Smooth muscle cell (in vitro differentiated cells): ENCODE data around the gene LOXL3. TPM values are rescaled to one million over a fixed set of nuclear protein-coding genes. Genes with fewer than 3 reads are reported as not detected.

ENCODE experiments used
- DNase-seq: peaks from one replicate; lab custom pipeline; 2025; ENCODE audit not compliant: unreplicated experiment; lab: John Stamatoyannopoulos, UW
- H2AFZ ChIP-seq: fragments of 200-600 bp; sonication (generic); 2 replicates; pipeline ENCODE4 v1.6.0; 2016; ENCODE audit warnings: antibody characterized with exemption, low read depth, mild to moderate bottlenecking
- H3F3A ChIP-seq: fragments of 200-600 bp; sonication (generic); 2 replicates; pipeline ENCODE4 v1.6.0; 2017; ENCODE audit warnings: antibody characterized with exemption, low read depth
- H3K27ac ChIP-seq: fragments of 200-600 bp; sonication (generic); 2 replicates; pipeline ENCODE4 v1.5.1; 2016; ENCODE audit warnings: low read depth, mild to moderate bottlenecking
- H3K27me3 ChIP-seq: fragments of 200-600 bp; sonication (generic); 2 replicates; pipeline ENCODE4 v1.6.1; 2016; ENCODE audit warnings: low read depth, mild to moderate bottlenecking
- H3K36me3 ChIP-seq: fragments of 200-600 bp; sonication (generic); 2 replicates; pipeline ENCODE4 v1.5.1; 2016; ENCODE audit warnings: low read depth
- H3K4me1 ChIP-seq: fragments of 200-600 bp; sonication (generic); 2 replicates; pipeline ENCODE4 v1.5.1; 2016; ENCODE audit warnings: low read depth
- H3K4me2 ChIP-seq: fragments of 200-600 bp; sonication (generic); 2 replicates; pipeline ENCODE4 v1.6.0; 2016; ENCODE audit warnings: mild to moderate bottlenecking
- H3K4me3 ChIP-seq: fragments of 200-600 bp; sonication (generic); 2 replicates; pipeline ENCODE4 v1.5.1; 2016; ENCODE audit warnings: mild to moderate bottlenecking
- H3K79me2 ChIP-seq: fragments of 200-600 bp; sonication (generic); 2 replicates; pipeline ENCODE4 v1.6.0; 2016; ENCODE audit warnings: low read depth, mild to moderate bottlenecking
- H3K9ac ChIP-seq: fragments of 200-600 bp; sonication (generic); 2 replicates; pipeline ENCODE4 v1.6.0; 2016; ENCODE audit warnings: low read depth
- H3K9me3 ChIP-seq: fragments of 200-600 bp; sonication (generic); replicated peaks from 2 replicates; pipeline ENCODE4 v1.5.1; 2016; ENCODE audit warnings: low read depth
- H4K20me1 ChIP-seq: fragments of 200-600 bp; sonication (generic); 2 replicates; pipeline ENCODE4 v1.6.0; 2016; ENCODE audit warnings: low read depth
- CTCF ChIP-seq: fragments of 200-600 bp; sonication (generic); IDR thresholded peaks from 2 replicates; pipeline ENCODE4 v1.5.1; 2017; ENCODE audit warnings: borderline replicate concordance, mild to moderate bottlenecking, antibody characterized with exemption; ENCODE audit not compliant: insufficient read depth, poor library complexity, severe bottlenecking
- WGBS: methylation state at CpG from one replicate; pipeline ENCODE4 v1.1.7; 2016; ENCODE audit warnings: low lambda C conversion rate; 5-methylcytosine and 5-hydroxymethylcytosine counted together
- polyA plus RNA-seq: library from polyadenylated mRNA; unstranded; fragments of >200 nt; fragmentation: Nextera tagmentation; extraction: Ambion mirVana; gene quantifications from 2 replicates; pipeline ENCODE4 v1.2.1, GENCODE V29; 2016
- total RNA-seq: library from RNA; depleted of rRNA; stranded (reverse); fragments of >200 nt; gene quantifications from 2 replicates; pipeline ENCODE4 v1.2.3, GENCODE V29; 2014

LOXL3 gene
- total and polyA plus RNA-seq, 2 experiments from 2014 or later, result 123 to 190 TPM

GRCh38 chr2:74571058-74571457 is 17.3 kb upstream of the LOXL3 start:
- H3K36me3 ChIP-seq, result no peaks in the 10 kb centered on the region
- H3K27ac ChIP-seq, result no peak overlapping the region
- no peak overlapping the region for H3K4me3 ChIP-seq
- no peak overlapping the region for H2AFZ ChIP-seq
- H3K9ac ChIP-seq, result no peak overlapping the region
- H3K9me3 ChIP-seq, result no peaks in the 10 kb centered on the region
- no peaks in the 10 kb centered on the region for H3K27me3 ChIP-seq
- H4K20me1 ChIP-seq, result no peaks in the 10 kb centered on the region
- no peak for DNase-seq
- H3F3A ChIP-seq, result peaks cover 30% of the 10 kb centered on the region
- H3K79me2 ChIP-seq, result no peaks in the 10 kb centered on the region
- no peak overlapping the region for H3K4me2 ChIP-seq
- 85% methylated on average over 1 of the region's 1 CpG for WGBS
- TF ChIP-seq CTCF, result no peak
- H3K4me1 ChIP-seq, result peaks cover 17% of the 10 kb centered on the region

GRCh38 chr2:74569686-74570085 is 15.9 kb upstream of the LOXL3 start:
- Histone ChIP-seq H3F3A (peaks cover 31% of the 10 kb centered on the region), H3K27ac (no peak overlapping the region), H3K4me1 (peaks cover 17% of the 10 kb centered on the region), H3K4me2 (no peak overlapping the region), H3K79me2 (no peaks in the 10 kb centered on the region), H3K9me3 (no peaks in the 10 kb centered on the region), H3K4me3 (no peak overlapping the region), H3K36me3 (no peaks in the 10 kb centered on the region), H2AFZ (no peak overlapping the region), H3K27me3 (no peaks in the 10 kb centered on the region), H3K9ac (no peak overlapping the region), H4K20me1 (no peaks in the 10 kb centered on the region)
- DNase-seq, result no peak
- TF ChIP-seq CTCF, result no peak
- WGBS, result 100% methylated on average over 1 of the region's 1 CpG

- no peak overlapping the region for H3K4me3 ChIP-seq
- no peak overlapping the region for H2AFZ ChIP-seq
These were observed 14.1 kb upstream of the LOXL3 start for GRCh38 chr2:74567881-74568280.

More at GRCh38 chr2:74567881-74568280, 14.1 kb upstream of the LOXL3 start:
- DNase-seq, result no peak
- Histone ChIP-seq H3K4me1 (peaks cover 11% of the 10 kb centered on the region), H3K9me3 (no peaks in the 10 kb centered on the region), H3K27ac (peak overlapping the region; percentile 89), H3K4me2 (peak overlapping the region; percentile 65), H3K9ac (peak overlapping the region; percentile 42), H3K79me2 (no peaks in the 10 kb centered on the region), H3F3A (peaks cover 17% of the 10 kb centered on the region), H3K27me3 (no peaks in the 10 kb centered on the region), H4K20me1 (no peaks in the 10 kb centered on the region), H3K36me3 (no peaks in the 10 kb centered on the region)
- 10% methylated on average over 5 of the region's 5 CpGs for WGBS
- TF ChIP-seq CTCF, result no peak
